AG08395 (cell line): Measurements from ENCODE around the gene IFT88.

Experiments used
- DNase-seq: peaks from one replicate; pipeline ENCODE4 v3.0.0; 2012; ENCODE audit warnings: mixed read lengths, low spot score

IFT88 gene

GRCh38 chr13:20566898-20567874 is at the start of gene IFT88:
Gene IFT88, plus strand, starts transcription at chr13:20567157. Its CDS starts 7,229 bp downstream, at chr13:20574386.
- DNase-seq, result peak; percentile 89

GRCh38 chr13:20518660-20519100 is 48.3 kb upstream of the IFT88 start:
- DNase-seq, result no peak

- DNase-seq, result no peak
Measured at GRCh38 chr13:20519875-20520274, 47.1 kb upstream of the IFT88 start.

- DNase-seq, result no peak
Measured at GRCh38 chr13:20521364-20522115, 45.4 kb upstream of the IFT88 start.

- no peak for DNase-seq
Measured at GRCh38 chr13:20525144-20525600, 41.8 kb upstream of the IFT88 start.

- DNase-seq, result peak; percentile 83
Measured at GRCh38 chr13:20525601-20526544, 41.1 kb upstream of the IFT88 start, which contains the start of gene CRYL1. Gene CRYL1, minus strand, starts transcription at chr13:20525857. Its CDS starts 63 bp downstream, at chr13:20525794.

GRCh38 chr13:20526664-20527063 is 40.3 kb upstream of the IFT88 start:
- DNase-seq, result no peak

- no peak for DNase-seq
Measured at GRCh38 chr13:20528452-20528851, 38.5 kb upstream of the IFT88 start.

GRCh38 chr13:20534038-20534608 is 32.8 kb upstream of the IFT88 start:
- DNase-seq, result no peak

- DNase-seq, result no peak
Measured at GRCh38 chr13:20536992-20537391, 30.0 kb upstream of the IFT88 start.

- DNase-seq, result no peak
Measured at GRCh38 chr13:20544201-20544923, 22.6 kb upstream of the IFT88 start.

GRCh38 chr13:20546556-20546955 is 20.4 kb upstream of the IFT88 start:
- DNase-seq, result no peak

GRCh38 chr13:20547479-20547908 is 19.5 kb upstream of the IFT88 start:
- DNase-seq, result no peak

GRCh38 chr13:20550799-20551198 is 16.2 kb upstream of the IFT88 start:
- no peak for DNase-seq

GRCh38 chr13:20553311-20553710 is 13.6 kb upstream of the IFT88 start:
- no peak for DNase-seq

GRCh38 chr13:20558982-20559381 is 8.0 kb upstream of the IFT88 start:
- no peak for DNase-seq

- no peak for DNase-seq
Measured at GRCh38 chr13:20559659-20560356, 7.1 kb upstream of the IFT88 start.

GRCh38 chr13:20561741-20562140 is 5.2 kb upstream of the IFT88 start:
- DNase-seq, result no peak

- no peak for DNase-seq
Measured at GRCh38 chr13:20565115-20565736, 1.7 kb upstream of the IFT88 start.
